ENCODE measurements around the gene WAC. TPM values are rescaled to one million over a fixed set of nuclear protein-coding genes. Genes with fewer than 3 reads are reported as not detected.
A peak's percentile ranks its signal among the peaks of the same experiment; 100 is the strongest.

The WAC gene, protein sequence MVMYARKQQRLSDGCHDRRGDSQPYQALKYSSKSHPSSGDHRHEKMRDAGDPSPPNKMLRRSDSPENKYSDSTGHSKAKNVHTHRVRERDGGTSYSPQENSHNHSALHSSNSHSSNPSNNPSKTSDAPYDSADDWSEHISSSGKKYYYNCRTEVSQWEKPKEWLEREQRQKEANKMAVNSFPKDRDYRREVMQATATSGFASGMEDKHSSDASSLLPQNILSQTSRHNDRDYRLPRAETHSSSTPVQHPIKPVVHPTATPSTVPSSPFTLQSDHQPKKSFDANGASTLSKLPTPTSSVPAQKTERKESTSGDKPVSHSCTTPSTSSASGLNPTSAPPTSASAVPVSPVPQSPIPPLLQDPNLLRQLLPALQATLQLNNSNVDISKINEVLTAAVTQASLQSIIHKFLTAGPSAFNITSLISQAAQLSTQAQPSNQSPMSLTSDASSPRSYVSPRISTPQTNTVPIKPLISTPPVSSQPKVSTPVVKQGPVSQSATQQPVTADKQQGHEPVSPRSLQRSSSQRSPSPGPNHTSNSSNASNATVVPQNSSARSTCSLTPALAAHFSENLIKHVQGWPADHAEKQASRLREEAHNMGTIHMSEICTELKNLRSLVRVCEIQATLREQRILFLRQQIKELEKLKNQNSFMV
- 69.1 and 70.2 TPM in 2 replicates for total RNA-seq (2016; rRNA removed; fragmentation: Illumina TruSeq; extraction: Trizol)
- total RNA-seq (2016; cell fraction: cytosol; rRNA removed; fragmentation: Illumina TruSeq; extraction: Trizol; ENCODE audit: low read depth), result 22.3 and 23.3 TPM in 2 replicates
- total RNA-seq (2016; cell fraction: insoluble cytoplasmic fraction; rRNA removed; fragmentation: Illumina TruSeq; extraction: Trizol), result 68.2 and 73.1 TPM in 2 replicates
- 51.1 and 64.4 TPM in 2 replicates for total RNA-seq (2016; cell fraction: membrane; rRNA removed; fragmentation: Illumina TruSeq; extraction: Trizol)
- total RNA-seq (2016; cell fraction: nucleus; rRNA removed; fragmentation: Illumina TruSeq; extraction: Trizol), result 66.1 and 73.8 TPM in 2 replicates
- polyA plus RNA-seq (2011; rRNA removed), result 85.2 and 96.2 TPM in 2 replicates
- 48.8 and 67.1 TPM in 2 replicates for polyA plus RNA-seq (2011; cell fraction: cytosol; rRNA removed)
- polyA plus RNA-seq (2011; cell fraction: nucleus; rRNA removed), result 38.1 and 40.6 TPM in 2 replicates
- 63.9 and 73.2 TPM in 2 replicates for polyA plus RNA-seq (2012)
- 8.0 and 9.8 TPM in 2 replicates for polyA plus RNA-seq (2016; cell fraction: cytosol; fragmentation: Illumina TruSeq; extraction: Trizol; ENCODE audit: low read depth)
- polyA plus RNA-seq (2016; cell fraction: insoluble cytoplasmic fraction; fragmentation: Illumina TruSeq; extraction: Trizol; ENCODE audit: low read depth), result 85.0 and 88.2 TPM in 2 replicates
- polyA plus RNA-seq (2016; cell fraction: membrane; fragmentation: Illumina TruSeq; extraction: Trizol; ENCODE audit: low read depth), result 33.0 and 38.6 TPM in 2 replicates
- polyA plus RNA-seq (2016; cell fraction: nucleus; fragmentation: Illumina TruSeq; extraction: Trizol; ENCODE audit: insufficient read depth, low read depth), result 68.4 and 72.1 TPM in 2 replicates
- 86.5 and 108 TPM in 2 replicates for polyA minus RNA-seq (2011; rRNA and poly(A)+ RNA removed; ENCODE audit: low replicate concordance)
- polyA minus RNA-seq (2011; cell fraction: cytosol; rRNA and poly(A)+ RNA removed), result 44.2 and 45.6 TPM in 2 replicates
- 145 and 151 TPM in 2 replicates for polyA minus RNA-seq (2011; cell fraction: nucleus; rRNA and poly(A)+ RNA removed)
- Bru-seq, nascent RNA, result percentile 97 among the genes with signal in this experiment
- BruChase-seq, experiment 1, labeled RNA remaining after a 6-hour chase, result percentile 94 among the genes with signal in this experiment
- percentile 95 among the genes with signal in this experiment for BruChase-seq, experiment 2, labeled RNA remaining after a 2-hour chase
- long read RNA-seq, experiment 1, full-length matches to known transcripts, result 6 of 22 reads
- long read RNA-seq, experiment 1, partial matches to known transcripts, result 8 of 22 reads
- long read RNA-seq, experiment 1, other reads (novel, unspliced or antisense), result 8 of 22 reads
- long read RNA-seq, experiment 2, full-length matches to known transcripts, result 19 of 221 reads
- long read RNA-seq, experiment 2, partial matches to known transcripts, result 129 of 221 reads
- long read RNA-seq, experiment 2, other reads (novel, unspliced or antisense), result 73 of 221 reads

DNA sequence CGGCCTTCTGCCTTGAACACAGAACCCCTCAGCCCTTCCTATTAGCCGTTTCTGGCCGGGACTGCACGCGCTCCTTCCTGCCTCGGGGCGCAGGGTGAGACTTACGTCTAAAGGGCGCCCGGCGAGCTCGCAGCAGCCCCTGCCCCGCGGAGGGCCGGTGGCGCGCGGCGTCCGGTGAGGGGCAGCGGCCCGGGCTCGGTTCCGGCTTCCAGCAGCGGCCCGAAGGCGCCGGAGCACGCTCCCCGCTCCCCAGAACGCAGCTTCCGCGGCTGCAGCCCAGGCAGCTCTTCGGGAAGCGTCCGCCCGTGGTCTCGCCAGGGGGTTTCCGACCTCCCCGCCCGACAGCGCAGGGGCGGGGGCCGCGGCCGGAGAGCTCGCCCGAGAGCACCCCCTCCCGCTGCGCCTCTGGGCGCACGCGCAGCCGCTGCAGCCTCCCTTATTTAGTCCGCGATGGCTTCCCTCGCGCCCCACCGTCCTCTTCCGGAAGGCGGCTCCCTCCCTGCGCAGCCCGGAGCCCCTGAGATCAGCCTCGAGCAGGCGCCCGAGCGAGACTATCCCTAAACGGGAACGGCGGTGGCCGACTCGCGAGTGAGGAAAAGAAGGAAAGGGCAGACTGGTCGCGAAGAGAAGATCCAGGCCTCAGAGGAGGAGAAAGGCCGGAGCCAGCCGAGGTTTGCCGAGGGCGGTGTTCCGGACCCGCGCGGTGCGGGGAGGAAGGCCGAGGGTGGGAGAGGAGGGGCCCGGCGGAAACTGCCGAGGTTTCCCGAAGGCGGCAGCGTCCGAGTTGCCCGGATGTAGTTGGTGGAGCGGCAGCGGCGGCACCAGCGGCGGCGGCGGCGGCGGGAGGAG lies at the start of gene WAC:
WAC (plus strand) TSS at position 782 of the 849 bp plus-strand sequence. CDS start 462 bp downstream, outside the sequence.
- Histone ChIP-seq H4K20me1 (ENCODE audit: insufficient read depth, low read length) (peaks cover 14% of the 10 kb centered on the region; the same call in 1 of the 2 replicates), H3K4me1 (ENCODE audit: insufficient read depth, low read length) (peaks cover 44% of the 10 kb centered on the region), H3K9me3 (ENCODE audit: low read length) (no peaks in the 10 kb centered on the region), H3K27ac (ENCODE audit: extremely low read length, insufficient read depth, low read length) (peak within 1 kb of the TSS; percentile 99), H3K4me2 (ENCODE audit: low read depth, low read length) (peak within 1 kb of the TSS; percentile 85), H3K27me3 (ENCODE audit: control insufficient read depth in 1 of 2, insufficient read depth in 2 of 2, low read length in 2 of 2) (no peaks in the 10 kb centered on the region; a peak in 1 of 5 replicates), H3K9ac (ENCODE audit: insufficient read depth, low read depth, low read length) (peak within 1 kb of the TSS; percentile 96), H3K4me3 (replicated peaks in 1 of 3; ENCODE audit: insufficient read depth in 1 of 3, low read depth in 2 of 3, low read length in 3 of 3) (peak within 1 kb of the TSS; percentile 94 to 98 (median 98)), H2AFZ (ENCODE audit: low read length) (no peak within 1 kb of the TSS), H3K36me3 (replicated peaks in 1 of 2; ENCODE audit: control insufficient read depth in 1 of 2, insufficient read depth in 2 of 2, low read length in 2 of 2) (peaks cover 4 to 19% of the 10 kb centered on the region in 2 experiments), H3K79me2 (ENCODE audit: insufficient read depth, low read length) (peaks cover 51% of the 10 kb centered on the region)
- WGBS (ENCODE audit: low lambda C conversion rate), result under 1% methylated on average over 37 of the region's 102 CpGs
- intact Hi-C loops (cut with micrococcal nuclease; ENCODE audit: unreplicated experiment) (loop anchor here (1.0 to 2.0 kb wide), 2 partner anchors 24 to 100 kb away; no protein-coding TSS in a partner anchor), in situ Hi-C loops (cut with HindIII; ENCODE audit: extremely low pct_ligation_motif_present, low pct_unique_long_range_greater_than_20kb) (loop anchor here (10.0 kb wide), 1 partner anchor 98 kb away; no protein-coding TSS in a partner anchor)
- FAIRE-seq (no peak), ATAC-seq (peak; percentile 93), DNase-seq (ENCODE audit: low spot score) (peak; percentile 79)
- ChIA-PET CTCF (ENCODE audit: low intra/inter-chr PET ratio, low total read pairs) (no interaction called here), POLR2A (interaction anchor here (0.6 to 1.2 kb wide), 12 partner anchors 9 to 1029 kb away, joined by 3 to 11 read pairs (median 4); partner anchors contain the start of gene RAB18)
- BruUV-seq (replicated peaks), result no TSS peak
- TF ChIP-seq, protein P1, sequence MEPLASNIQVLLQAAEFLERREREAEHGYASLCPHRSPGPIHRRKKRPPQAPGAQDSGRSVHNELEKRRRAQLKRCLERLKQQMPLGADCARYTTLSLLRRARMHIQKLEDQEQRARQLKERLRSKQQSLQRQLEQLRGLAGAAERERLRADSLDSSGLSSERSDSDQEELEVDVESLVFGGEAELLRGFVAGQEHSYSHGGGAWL (CRISPR knock-in tag; IDR thresholded peaks at IDR 0.05), result peak; percentile 70
- peak; percentile 29; the same call in 1 of the 2 replicates for TF ChIP-seq ZNF460 (CRISPR knock-in tag; IDR thresholded peaks at IDR 0.05; ENCODE audit: borderline replicate concordance)
- 0 out of 2 replicates have a peak, but pooled peaks have one; percentile 61 for TF ChIP-seq RARG (CRISPR knock-in tag; IDR thresholded peaks at IDR 0.05; ENCODE audit: low read depth)
- TF ChIP-seq PITX1 (CRISPR knock-in tag; IDR thresholded peaks at IDR 0.05), result peak; percentile 59; the same call in 1 of the 2 replicates
- TF ChIP-seq, protein P2, sequence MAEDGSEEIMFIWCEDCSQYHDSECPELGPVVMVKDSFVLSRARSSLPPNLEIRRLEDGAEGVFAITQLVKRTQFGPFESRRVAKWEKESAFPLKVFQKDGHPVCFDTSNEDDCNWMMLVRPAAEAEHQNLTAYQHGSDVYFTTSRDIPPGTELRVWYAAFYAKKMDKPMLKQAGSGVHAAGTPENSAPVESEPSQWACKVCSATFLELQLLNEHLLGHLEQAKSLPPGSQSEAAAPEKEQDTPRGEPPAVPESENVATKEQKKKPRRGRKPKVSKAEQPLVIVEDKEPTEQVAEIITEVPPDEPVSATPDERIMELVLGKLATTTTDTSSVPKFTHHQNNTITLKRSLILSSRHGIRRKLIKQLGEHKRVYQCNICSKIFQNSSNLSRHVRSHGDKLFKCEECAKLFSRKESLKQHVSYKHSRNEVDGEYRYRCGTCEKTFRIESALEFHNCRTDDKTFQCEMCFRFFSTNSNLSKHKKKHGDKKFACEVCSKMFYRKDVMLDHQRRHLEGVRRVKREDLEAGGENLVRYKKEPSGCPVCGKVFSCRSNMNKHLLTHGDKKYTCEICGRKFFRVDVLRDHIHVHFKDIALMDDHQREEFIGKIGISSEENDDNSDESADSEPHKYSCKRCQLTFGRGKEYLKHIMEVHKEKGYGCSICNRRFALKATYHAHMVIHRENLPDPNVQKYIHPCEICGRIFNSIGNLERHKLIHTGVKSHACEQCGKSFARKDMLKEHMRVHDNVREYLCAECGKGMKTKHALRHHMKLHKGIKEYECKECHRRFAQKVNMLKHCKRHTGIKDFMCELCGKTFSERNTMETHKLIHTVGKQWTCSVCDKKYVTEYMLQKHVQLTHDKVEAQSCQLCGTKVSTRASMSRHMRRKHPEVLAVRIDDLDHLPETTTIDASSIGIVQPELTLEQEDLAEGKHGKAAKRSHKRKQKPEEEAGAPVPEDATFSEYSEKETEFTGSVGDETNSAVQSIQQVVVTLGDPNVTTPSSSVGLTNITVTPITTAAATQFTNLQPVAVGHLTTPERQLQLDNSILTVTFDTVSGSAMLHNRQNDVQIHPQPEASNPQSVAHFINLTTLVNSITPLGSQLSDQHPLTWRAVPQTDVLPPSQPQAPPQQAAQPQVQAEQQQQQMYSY (CRISPR knock-in tag; IDR thresholded peaks at IDR 0.05), result peak; percentile 13; the same call in 1 of the 2 replicates
- no peak for TF ChIP-seq ONECUT2 (CRISPR knock-in tag; IDR thresholded peaks at IDR 0.05)
- no peak for TF ChIP-seq FOXJ3 (CRISPR knock-in tag; IDR thresholded peaks at IDR 0.05; ENCODE audit: borderline replicate concordance)
